Measurements from ENCODE around the gene GXYLT2. TPM values are rescaled to one million over a fixed set of nuclear protein-coding genes. Genes with fewer than 3 reads are reported as not detected.

Gene GXYLT2
- total RNA-seq, 4 donors from 2014 or later: 0.72 to 6.8 (median 2.3) TPM

DNA sequence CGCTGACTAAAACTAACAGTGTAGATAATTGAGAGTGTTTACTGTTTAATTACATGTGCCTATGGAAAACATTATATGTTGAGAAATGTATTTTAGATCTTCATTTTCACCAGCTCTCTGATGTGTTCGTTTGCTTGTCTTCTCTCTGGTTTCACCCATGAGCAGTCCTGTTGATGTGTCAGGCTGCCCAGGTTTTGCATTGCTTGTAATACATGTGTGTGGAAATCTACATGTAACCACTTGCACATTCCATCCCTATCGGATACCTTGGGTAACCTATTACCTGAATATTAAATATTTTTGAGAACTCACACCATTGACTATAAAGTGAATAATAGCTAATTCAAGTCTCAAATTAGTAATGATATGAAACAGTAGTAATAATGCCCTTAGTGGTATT, 121.9 kb downstream of the GXYLT2 start:
- H3K4me3 ChIP-seq (ENCODE audit: low read depth, poor library complexity, severe bottlenecking): no peak overlapping the region
- 58 to 66% methylated on average over 3 of the region's 3 CpGs for WGBS, 2 donors
- intact Hi-C loops (cut with DNase I; ENCODE audit: low total_unique reads): no loop called here
- no peak for TF ChIP-seq POLR2A (IDR thresholded peaks at IDR 0.05)
- TF ChIP-seq, protein P1, sequence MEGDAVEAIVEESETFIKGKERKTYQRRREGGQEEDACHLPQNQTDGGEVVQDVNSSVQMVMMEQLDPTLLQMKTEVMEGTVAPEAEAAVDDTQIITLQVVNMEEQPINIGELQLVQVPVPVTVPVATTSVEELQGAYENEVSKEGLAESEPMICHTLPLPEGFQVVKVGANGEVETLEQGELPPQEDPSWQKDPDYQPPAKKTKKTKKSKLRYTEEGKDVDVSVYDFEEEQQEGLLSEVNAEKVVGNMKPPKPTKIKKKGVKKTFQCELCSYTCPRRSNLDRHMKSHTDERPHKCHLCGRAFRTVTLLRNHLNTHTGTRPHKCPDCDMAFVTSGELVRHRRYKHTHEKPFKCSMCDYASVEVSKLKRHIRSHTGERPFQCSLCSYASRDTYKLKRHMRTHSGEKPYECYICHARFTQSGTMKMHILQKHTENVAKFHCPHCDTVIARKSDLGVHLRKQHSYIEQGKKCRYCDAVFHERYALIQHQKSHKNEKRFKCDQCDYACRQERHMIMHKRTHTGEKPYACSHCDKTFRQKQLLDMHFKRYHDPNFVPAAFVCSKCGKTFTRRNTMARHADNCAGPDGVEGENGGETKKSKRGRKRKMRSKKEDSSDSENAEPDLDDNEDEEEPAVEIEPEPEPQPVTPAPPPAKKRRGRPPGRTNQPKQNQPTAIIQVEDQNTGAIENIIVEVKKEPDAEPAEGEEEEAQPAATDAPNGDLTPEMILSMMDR (IDR thresholded peaks at IDR 0.05): no peak
- DNase-seq (ENCODE audit: low spot score in 2 of 2): no peak

DNA sequence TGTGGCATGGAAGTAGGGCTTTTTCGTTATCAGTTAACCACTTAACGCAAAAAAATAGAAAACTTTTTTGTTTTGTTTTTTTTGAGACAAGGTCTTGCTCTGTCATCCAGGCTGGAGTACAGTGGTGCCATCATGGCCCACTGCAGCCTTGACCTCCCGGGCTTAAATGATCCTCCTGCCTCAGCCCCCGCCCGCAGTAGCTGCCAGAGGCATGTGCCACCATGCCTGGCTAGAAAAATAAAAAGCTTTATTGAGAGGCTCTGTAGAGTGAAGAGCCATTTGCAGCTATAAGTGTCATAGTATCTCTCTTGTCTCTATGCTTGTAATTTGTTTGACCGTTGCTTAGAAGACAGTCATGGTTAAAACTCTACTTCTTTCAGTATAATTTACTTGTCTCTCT, 122.3 kb downstream of the GXYLT2 start:
- TF ChIP-seq, protein P1 (IDR thresholded peaks at IDR 0.05): no peak
- no peak for TF ChIP-seq POLR2A (IDR thresholded peaks at IDR 0.05)
- intact Hi-C loops (cut with DNase I; ENCODE audit: low total_unique reads): no loop called here
- WGBS, 2 donors: 80 to 84% methylated on average over 6 of the region's 6 CpGs

DNA sequence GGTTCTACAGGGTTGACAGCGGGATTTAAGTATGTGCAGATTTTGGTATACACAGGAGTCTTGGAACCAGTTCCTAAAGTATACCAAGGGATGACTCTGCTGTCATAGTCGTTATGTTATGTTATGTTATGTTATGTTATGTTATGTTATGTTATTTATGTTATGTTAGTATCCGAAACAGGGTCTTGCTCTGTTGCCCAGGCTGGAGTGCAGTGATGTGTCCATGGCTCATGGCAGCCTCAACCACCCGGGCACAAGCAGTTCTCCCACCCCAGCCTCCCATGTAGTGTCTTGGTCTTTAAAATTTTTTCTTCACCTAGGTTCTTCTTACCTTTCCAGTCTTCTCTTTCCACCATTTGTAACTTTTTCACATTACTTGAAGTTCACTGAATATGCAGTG, 130.5 kb downstream of the GXYLT2 start:
- no peak overlapping the region for H3K4me3 ChIP-seq (ENCODE audit: low read depth, poor library complexity, severe bottlenecking)
- 88 to 92% methylated on average over 4 of the region's 4 CpGs for WGBS, 2 donors
- no peak for DNase-seq (ENCODE audit: low spot score in 2 of 2)
- intact Hi-C loops (cut with DNase I; ENCODE audit: low total_unique reads): no loop called here
- TF ChIP-seq, protein P1 (IDR thresholded peaks at IDR 0.05): no peak

More for the DNA sequence above, 122.3 kb downstream of the GXYLT2 start:
- no peak for DNase-seq (ENCODE audit: low spot score in 2 of 2)
- H3K4me3 ChIP-seq (ENCODE audit: low read depth, poor library complexity, severe bottlenecking): no peak overlapping the region

DNA sequence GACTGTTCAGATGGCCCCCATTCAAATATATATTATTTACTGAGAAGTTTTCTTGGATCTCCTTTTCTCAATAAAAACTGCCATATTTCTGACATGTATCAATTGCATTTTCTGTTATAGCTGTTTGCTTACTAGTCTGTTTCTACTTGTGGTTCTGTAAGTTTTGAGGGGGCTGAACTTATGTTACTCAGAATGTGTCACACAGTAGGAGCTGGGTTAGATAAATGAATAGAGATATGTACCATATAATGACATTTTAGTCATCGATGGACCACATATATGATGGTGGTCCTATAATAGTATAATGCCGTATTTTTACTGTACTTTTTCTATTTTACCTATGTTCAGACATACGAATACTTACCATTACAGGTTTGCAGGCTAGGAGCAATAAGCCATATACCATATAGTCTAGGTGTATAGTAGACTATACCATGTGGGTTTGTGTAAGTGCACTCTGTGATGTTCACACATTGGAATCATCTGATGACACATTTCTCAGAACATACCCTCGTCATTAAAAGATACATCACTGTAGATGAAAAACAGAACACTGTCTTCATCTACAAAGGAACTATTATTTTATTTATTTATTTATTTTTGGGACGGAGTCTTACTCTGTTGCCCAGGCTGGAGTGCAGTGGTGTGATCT, 131.1 kb downstream of the GXYLT2 start:
- DNase-seq (ENCODE audit: low spot score in 2 of 2): no peak
- WGBS, 2 donors: 83 to 88% methylated on average over 5 of the region's 5 CpGs
- intact Hi-C loops (cut with DNase I; ENCODE audit: low total_unique reads): no loop called here
- no peak overlapping the region for H3K4me3 ChIP-seq (ENCODE audit: low read depth, poor library complexity, severe bottlenecking)
- TF ChIP-seq, protein P1 (IDR thresholded peaks at IDR 0.05): no peak
- TF ChIP-seq POLR2A (IDR thresholded peaks at IDR 0.05): no peak

DNA sequence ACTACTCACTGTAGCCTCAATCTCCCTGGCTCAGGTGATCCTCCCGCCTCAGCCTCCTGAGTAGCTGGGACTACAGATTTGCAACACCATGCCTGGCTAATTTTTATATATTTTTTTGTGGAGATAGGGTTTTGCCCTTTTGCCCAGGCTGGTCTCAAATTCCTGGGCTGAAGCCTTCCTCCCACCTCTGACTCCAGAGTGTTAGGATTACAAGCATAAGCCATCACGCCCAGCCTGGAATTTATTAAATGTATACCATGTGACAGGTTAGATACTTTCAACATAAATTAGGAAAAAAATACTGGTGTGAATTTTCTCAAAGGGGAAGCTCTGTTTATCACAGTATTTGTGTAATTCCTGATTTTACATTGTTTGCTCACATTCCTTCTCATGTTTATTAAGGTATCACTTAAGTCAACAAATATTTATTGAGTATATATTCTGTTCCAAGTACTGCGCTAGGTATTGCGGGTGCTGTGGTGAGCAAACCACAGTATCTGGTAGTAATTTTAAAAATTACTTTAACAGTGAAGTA, 133.5 kb downstream of the GXYLT2 start:
- H3K4me3 ChIP-seq (ENCODE audit: low read depth, poor library complexity, severe bottlenecking): no peak overlapping the region
- no peak for TF ChIP-seq POLR2A (IDR thresholded peaks at IDR 0.05)
- TF ChIP-seq, protein P1 (IDR thresholded peaks at IDR 0.05): no peak
- intact Hi-C loops (cut with DNase I; ENCODE audit: low total_unique reads): no loop called here
- 67 to 95% methylated on average over 4 of the region's 4 CpGs for WGBS, 2 donors
- DNase-seq (ENCODE audit: low spot score in 2 of 2): no peak

DNA sequence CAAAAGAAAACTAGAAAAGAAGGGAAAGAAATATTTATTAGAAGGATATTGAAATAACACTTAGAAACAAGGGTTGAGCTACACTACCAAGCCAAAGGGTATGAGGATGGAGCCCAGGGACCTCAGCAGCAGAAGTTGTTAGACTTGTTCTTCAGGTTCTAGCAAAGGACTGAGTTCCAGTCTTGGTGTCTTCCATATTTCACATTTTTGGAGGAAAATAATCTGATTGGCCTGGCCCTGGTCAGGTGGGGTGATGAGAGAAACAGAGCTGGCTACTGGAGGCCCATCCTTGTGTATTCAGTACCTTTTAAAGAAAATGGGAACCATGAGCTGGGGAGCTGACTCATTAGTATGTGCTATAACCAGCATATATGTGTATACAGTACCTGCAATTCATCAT, 137.0 kb downstream of the GXYLT2 start:
- TF ChIP-seq, protein P1 (IDR thresholded peaks at IDR 0.05): no peak
- TF ChIP-seq POLR2A (IDR thresholded peaks at IDR 0.05): no peak
- no peak overlapping the region for H3K4me3 ChIP-seq (ENCODE audit: low read depth, poor library complexity, severe bottlenecking)
- intact Hi-C loops (cut with DNase I; ENCODE audit: low total_unique reads): no loop called here
- no peak for DNase-seq (ENCODE audit: low spot score in 2 of 2)

Measured in lower leg skin (tissue), 4 donors.